OCI-LY7 (cell line): Measurements from ENCODE around the gene CNNM2. TPM values are rescaled to one million over a fixed set of nuclear protein-coding genes. Genes with fewer than 3 reads are reported as not detected.

Experiments used
- BruUV-seq: library from RNA; stranded (reverse); fragments of 400-500 nt; replicated peaks from 2 replicates; lab custom pipeline; 2021; lab: Mats Ljungman, UMichigan
- CTCF ChIA-PET: fragments of 300-600 bp; sonication (Branson Sonifier 250); formaldehyde crosslinking; loops from one replicate; lab custom pipeline; 2022; ENCODE audit warnings: antibody characterized with exemption; ENCODE audit not compliant: unreplicated experiment; lab: Charles Lee
- POLR2A ChIA-PET: fragments of 300-600 bp; sonication (Branson Sonifier 250); formaldehyde crosslinking; loops from one replicate; lab custom pipeline; 2022; ENCODE audit warnings: antibody characterized with exemption; lab: Charles Lee
- DNase-seq: peaks from one replicate; pipeline ENCODE4 v3.0.0-alpha.2; 2015; ENCODE audit warnings: low spot score
- H2AFZ ChIP-seq: fragments of 200-600 bp; sonication (generic), shearing (Covaris generic); 2 replicates; pipeline ENCODE4 v1.6.1; 2014; ENCODE audit warnings: mild to moderate bottlenecking, antibody characterized with exemption, low read length, moderate library complexity
- H3K27ac ChIP-seq: fragments of 200-600 bp; sonication (generic); 2 replicates; pipeline ENCODE4 v1.5.1; 2014; ENCODE audit warnings: mixed run types, low read depth, mild to moderate bottlenecking, moderate library complexity, low read length, inconsistent platforms; ENCODE audit not compliant: poor library complexity, severe bottlenecking
- H3K36me3 ChIP-seq: fragments of 200-600 bp; sonication (generic); 2 replicates; pipeline ENCODE4 v1.6.1; 2014; ENCODE audit warnings: mild to moderate bottlenecking, antibody characterized with exemption, low read length, moderate library complexity, mixed read lengths; ENCODE audit not compliant: insufficient read depth
- H3K4me1 ChIP-seq: fragments of 200-600 bp; sonication (generic); 2 replicates; pipeline ENCODE4 v1.5.1; 2014; ENCODE audit warnings: mild to moderate bottlenecking, low read length; ENCODE audit not compliant: insufficient read depth, poor library complexity, severe bottlenecking
- H3K4me2 ChIP-seq: fragments of 200-600 bp; sonication (generic); 2 replicates; pipeline ENCODE4 v1.6.1; 2014; ENCODE audit warnings: mild to moderate bottlenecking, low read length
- H3K4me3 ChIP-seq: fragments of 200-600 bp; sonication (generic); 2 replicates; pipeline ENCODE4 v1.5.1; 2014; ENCODE audit warnings: mild to moderate bottlenecking, low read depth, low read length; ENCODE audit not compliant: poor library complexity, severe bottlenecking
- H3K79me2 ChIP-seq: fragments of 200-600 bp; sonication (generic); 2 replicates; pipeline ENCODE4 v1.6.1; 2016; ENCODE audit warnings: low read depth, mild to moderate bottlenecking, low read length, moderate library complexity, mixed read lengths; ENCODE audit not compliant: insufficient read depth
- H3K9me2 ChIP-seq: fragments of 200-600 bp; sonication (generic); 2 replicates; pipeline ENCODE4 v1.6.1; 2016; ENCODE audit warnings: mild to moderate bottlenecking, low read length, mixed read lengths; ENCODE audit not compliant: insufficient read depth
- H3K9me3 ChIP-seq: fragments of 200-600 bp; sonication (generic); 2 replicates; pipeline ENCODE4 v1.6.1; 2014; ENCODE audit warnings: mild to moderate bottlenecking, mixed run types, low read length, mixed read lengths
- H4K20me1 ChIP-seq: fragments of 200-600 bp; sonication (generic); 2 replicates; pipeline ENCODE4 v1.6.1; 2014; ENCODE audit warnings: mild to moderate bottlenecking, antibody characterized with exemption, low read length, moderate library complexity, mixed read lengths; ENCODE audit not compliant: insufficient read depth
- CTCF ChIP-seq: fragments of 200-600 bp; sonication (generic); conservative IDR thresholded peaks from 2 replicates; pipeline ENCODE4 v1.5.1; 2014; ENCODE audit warnings: mild to moderate bottlenecking, antibody characterized with exemption, low read length, moderate library complexity, mixed read lengths
- EZH2phosphoT487 ChIP-seq: fragments of 200-600 bp; sonication (generic); IDR thresholded peaks from 2 replicates; pipeline ENCODE4 v1.6.1; 2018; ENCODE audit warnings: low read depth, borderline replicate concordance, mild to moderate bottlenecking, mixed run types, antibody characterized with exemption, low read length, moderate library complexity, mixed read lengths
- intact Hi-C: fragments of 100-400 bp; cut with micrococcal nuclease; formaldehyde crosslinking; loops from one replicate; pipeline ENCODE4 v1.10.0; 2022; ENCODE audit not compliant: unreplicated experiment
- total RNA-seq, 2 experiments: library from RNA; depleted of rRNA in 1 of 2; stranded (reverse); fragments of >200 nt in 1 of 2; shearing (Covaris generic) in 1 of 2; gene quantifications; 2 replicates each; pipeline ENCODE4 v1.2.3, GENCODE V29; 2014 to 2022

The CNNM2 gene
- total RNA-seq, 2 experiments from 2014 or later, result 6.6 to 7.2 TPM

GRCh38 chr10:103080891-103081581 is 162.9 kb downstream of the CNNM2 start:
- POLR2A ChIA-PET, result interaction anchor here (0.6 kb wide), 2 partner anchors 142 to 1073 kb away, joined by 3 to 5 read pairs; no protein-coding TSS in a partner anchor

GRCh38 chr10:103082683-103083082 is 164.6 kb downstream of the CNNM2 start:
- CTCF ChIA-PET, result no interaction called here
- BruUV-seq, result no TSS peak

More at GRCh38 chr10:103080891-103081581, 162.9 kb downstream of the CNNM2 start:
- no peak for TF ChIP-seq CTCF
- TF ChIP-seq EZH2phosphoT487, result no peak
- Histone ChIP-seq H3K27ac (no peak overlapping the region), H3K36me3 (peaks cover 32% of the 10 kb centered on the region), H3K79me2 (no peaks in the 10 kb centered on the region), H3K9me3 (no peaks in the 10 kb centered on the region), H3K4me2 (no peak overlapping the region), H4K20me1 (no peaks in the 10 kb centered on the region), H3K4me1 (no peaks in the 10 kb centered on the region), H3K4me3 (no peak overlapping the region), H3K9me2 (no peaks in the 10 kb centered on the region), H2AFZ (no peak overlapping the region)
- CTCF ChIA-PET, result no interaction called here
- no peak for DNase-seq
- intact Hi-C loops, result no loop called here
- BruUV-seq, result no TSS peak

More at GRCh38 chr10:103082683-103083082, 164.6 kb downstream of the CNNM2 start:
- Histone ChIP-seq H3K79me2 (no peaks in the 10 kb centered on the region), H3K36me3 (peaks cover 48% of the 10 kb centered on the region), H2AFZ (no peak overlapping the region), H3K9me3 (no peaks in the 10 kb centered on the region), H3K4me3 (no peak overlapping the region), H3K27ac (no peak overlapping the region), H3K4me2 (no peak overlapping the region), H4K20me1 (no peaks in the 10 kb centered on the region), H3K4me1 (no peaks in the 10 kb centered on the region), H3K9me2 (no peaks in the 10 kb centered on the region)
- intact Hi-C loops, result no loop called here
- DNase-seq, result no peak
- POLR2A ChIA-PET, result interaction anchor here (0.5 to 0.6 kb wide), 2 partner anchors 9 to 162 kb away, joined by 3 to 4 read pairs; no protein-coding TSS in a partner anchor
- no peak for TF ChIP-seq CTCF
- TF ChIP-seq EZH2phosphoT487, result no peak
